GM12878 (cell line): ENCODE data around the gene ITGAL. TPM values are rescaled to one million over a fixed set of nuclear protein-coding genes. Genes with fewer than 3 reads are reported as not detected.

ENCODE experiments used
- ATAC-seq: fragments of 200-7000 bp; cut with Tn5 transposase; 3 replicates; pipeline ENCODE4 v1.9.1; 2020; ENCODE audit warnings: mild to moderate bottlenecking, moderate library complexity
- BruUV-seq: library from RNA; stranded (reverse); fragments of 400-500 nt; replicated peaks from 2 replicates; lab custom pipeline; 2021; lab: Mats Ljungman, UMichigan
- CTCF ChIA-PET: fragments of 300-600 bp; sonication (Branson Sonifier 250); formaldehyde crosslinking; extraction: SDS; loops from one replicate; lab custom pipeline; 2021; ENCODE audit warnings: inconsistent platforms; lab: Yijun Ruan, JAX
- POLR2A ChIA-PET: fragments of 350-600 bp; formaldehyde crosslinking; extraction: SDS; loops from one replicate; lab custom pipeline; 2021; ENCODE audit warnings: inconsistent platforms; lab: Charles Lee
- RAD21 ChIA-PET: fragments of 300-600 bp; sonication (Branson Sonifier 250); formaldehyde crosslinking; loops from one replicate; lab custom pipeline; 2023; ENCODE audit warnings: antibody characterized with exemption; ENCODE audit not compliant: unreplicated experiment; lab: Charles Lee
- SMC1A ChIA-PET: fragments of 300-600 bp; sonication (Branson Sonifier 250); formaldehyde crosslinking; loops from one replicate; lab custom pipeline; 2023; ENCODE audit not compliant: unreplicated experiment, uncharacterized antibody; lab: Charles Lee
- DNase-seq: peaks from one replicate; pipeline ENCODE4 v3.0.0-alpha.2; 2011; ENCODE audit warnings: low read depth, low spot score
- FAIRE-seq: peaks from 3 replicates; lab custom pipeline; 2011; peaks lifted over from hg19 to GRCh38; lab: Jason Lieb, UNC
- H2AFZ ChIP-seq: 2 replicates; pipeline ENCODE4 v1.6.0; 2011; ENCODE audit warnings: low read depth, low read length, control low read depth; ENCODE audit not compliant: control insufficient read depth
- H3K27ac ChIP-seq: 2 replicates; pipeline ENCODE4 v1.5.1; 2011; ENCODE audit warnings: control low read depth; ENCODE audit not compliant: control insufficient read depth, insufficient read depth
- H3K27me3 ChIP-seq, 2 experiments: replicated peaks in 1 of 2; 2 replicates each; pipeline versions ENCODE4 v1.6.0 to v1.6.1; 2011; ENCODE audit warnings: low read length in 1 of 2; ENCODE audit not compliant: control insufficient read depth in 2 of 2, insufficient read depth in 2 of 2
- H3K36me3 ChIP-seq, 2 experiments: 2 replicates each; pipeline ENCODE4 v1.5.1; 2011; ENCODE audit warnings: low read length in 1 of 2; ENCODE audit not compliant: control insufficient read depth in 2 of 2, insufficient read depth in 2 of 2
- H3K4me1 ChIP-seq: 2 replicates; pipeline ENCODE4 v1.6.1; 2011; ENCODE audit warnings: mild to moderate bottlenecking, low read length, moderate library complexity, mixed read lengths; ENCODE audit not compliant: control insufficient read depth, insufficient read depth
- H3K4me2 ChIP-seq: 2 replicates; pipeline ENCODE4 v1.6.0; 2011; ENCODE audit warnings: control low read depth; ENCODE audit not compliant: control insufficient read depth, insufficient read depth
- H3K4me3 ChIP-seq: fragments of 200-600 bp; sonication (generic); 2 replicates; pipeline ENCODE4 v1.5.1; 2016
- H3K79me2 ChIP-seq: 2 replicates; pipeline ENCODE4 v1.6.0; 2011; ENCODE audit warnings: low read length; ENCODE audit not compliant: control insufficient read depth, insufficient read depth
- H3K9ac ChIP-seq: 2 replicates; pipeline ENCODE4 v1.8.0; 2011; ENCODE audit warnings: low read length, control low read depth, mixed read lengths; ENCODE audit not compliant: control insufficient read depth, insufficient read depth
- H3K9me3 ChIP-seq: replicated peaks from 3 replicates; pipeline ENCODE4 v1.5.1; 2011; ENCODE audit warnings: mild to moderate bottlenecking, low read length; ENCODE audit not compliant: control insufficient read depth, insufficient read depth
- H4K20me1 ChIP-seq: 2 replicates; pipeline ENCODE4 v1.6.0; 2011; ENCODE audit not compliant: control insufficient read depth, insufficient read depth
- ASH2L ChIP-seq: fragments of 300-600, 200-600 bp; sonication (generic); IDR thresholded peaks from 2 replicates; pipeline ENCODE4 v1.6.1; 2017; ENCODE audit warnings: low read depth, mild to moderate bottlenecking, borderline replicate concordance
- FOXM1 ChIP-seq: IDR thresholded peaks from 2 replicates; pipeline ENCODE4 v1.6.1; 2012; ENCODE audit warnings: low read depth, mild to moderate bottlenecking, inconsistent platforms, low read length, moderate library complexity
- IKZF2 ChIP-seq, 2 experiments: fragments of 450-650 bp; IDR thresholded peaks; 2 replicates each; pipeline ENCODE4 v1.6.1; 2017; ENCODE audit warnings: mild to moderate bottlenecking in 2 of 2, moderate library complexity in 2 of 2
- MTA2 ChIP-seq: fragments of 450-650 bp; IDR thresholded peaks from 2 replicates; pipeline ENCODE4 v1.6.1; 2016; ENCODE audit warnings: low read depth, mild to moderate bottlenecking, moderate library complexity
- POLR2A ChIP-seq: IDR thresholded peaks from 2 replicates; pipeline ENCODE4 v1.6.1; 2011; ENCODE audit warnings: low read depth, mild to moderate bottlenecking, low read length
- POU2F2 ChIP-seq: IDR thresholded peaks from 3 replicates; pipeline ENCODE4 v1.6.1; 2011; ENCODE audit warnings: low read depth, mild to moderate bottlenecking, low read length, borderline replicate concordance
- RAD21 ChIP-seq: IDR thresholded peaks from 2 replicates; pipeline ENCODE4 v1.6.1; 2011; ENCODE audit warnings: mild to moderate bottlenecking, low read depth, low read length, moderate library complexity; ENCODE audit not compliant: insufficient read depth
- TCF12 ChIP-seq: IDR thresholded peaks from 2 replicates; pipeline ENCODE4 v1.6.1; 2011; ENCODE audit warnings: low read depth, mild to moderate bottlenecking, low read length
- ZNF622 ChIP-seq: fragments of 450-650 bp; IDR thresholded peaks from 2 replicates; pipeline ENCODE4 v1.6.1; 2017; ENCODE audit warnings: mild to moderate bottlenecking, inconsistent platforms
- WGBS: methylation state at CpG from one replicate; pipeline ENCODE4 v1.1.6; 2016; ENCODE audit warnings: low lambda C conversion rate; ENCODE audit not compliant: insufficient replicate concordance, insufficient coverage; ENCODE audit errors: missing lambda C conversion rate; 5-methylcytosine and 5-hydroxymethylcytosine counted together
- in situ Hi-C: fragments of 300-500 bp; cut with MboI; formaldehyde crosslinking; loops from 9 replicates; pipeline ENCODE4 v1.14.3; 2018; ENCODE audit warnings: mixed read lengths
- intact Hi-C: fragments of 100-400 bp; cut with micrococcal nuclease; formaldehyde crosslinking; loops from one replicate; pipeline ENCODE4 v1.14.2; 2022; ENCODE audit not compliant: unreplicated experiment
- polyA plus RNA-seq, 11 experiments: library from polyadenylated mRNA; depleted of rRNA in 4 of 11; unstranded in 6 of 11; stranded (reverse) in 5 of 11; fragments of >200 nt; fragmentation: Nextera tagmentation in 4 of 11; fragmentation: Illumina TruSeq in 1 of 11; extraction: Ambion mirVana in 4 of 11; extraction: Trizol in 1 of 11; gene quantifications; 1 replicate in 1 of 11; 2 replicates in 10 of 11; pipeline versions ENCODE4 v1.2.1 to v1.2.3, GENCODE V29; 2011 to 2016; ENCODE audit warnings: inconsistent platforms in 2 of 11, missing spikeins in 2 of 11, low read depth in 1 of 11
- total RNA-seq, 4 experiments: library from RNA; depleted of rRNA in 3 of 4; stranded (reverse); fragments of >200 nt in 3 of 4; fragmentation: Illumina TruSeq in 1 of 4; extraction: Trizol in 1 of 4; gene quantifications; 2 replicates each; pipeline versions ENCODE4 v1.2.1 to v1.2.3, GENCODE V29; 2013 to 2021
- TF ChIP-seq, protein P1 (sequence below): IDR thresholded peaks from 2 replicates; pipeline ENCODE4 v1.6.1; 2012; ENCODE audit warnings: low read depth, low read length, improper control_type of control experiment
- TF ChIP-seq, protein P2 (sequence below): IDR thresholded peaks from 2 replicates; pipeline ENCODE4 v1.6.1; 2011; ENCODE audit warnings: borderline replicate concordance, low read depth, mild to moderate bottlenecking, moderate library complexity, low read length; ENCODE audit not compliant: insufficient read depth, poor library complexity, severe bottlenecking
- TF ChIP-seq, protein P3 (sequence below): fragments of 450-650 bp; IDR thresholded peaks from 2 replicates; pipeline ENCODE4 v1.6.1; 2016; ENCODE audit warnings: mild to moderate bottlenecking

The ITGAL gene
- total and polyA plus RNA-seq, 10 of the 15 experiments (the other 5 are each of a cell fraction or from before 2014, with no cell fraction given) = 10.7 to 170 (median 96.9) TPM

DNA sequence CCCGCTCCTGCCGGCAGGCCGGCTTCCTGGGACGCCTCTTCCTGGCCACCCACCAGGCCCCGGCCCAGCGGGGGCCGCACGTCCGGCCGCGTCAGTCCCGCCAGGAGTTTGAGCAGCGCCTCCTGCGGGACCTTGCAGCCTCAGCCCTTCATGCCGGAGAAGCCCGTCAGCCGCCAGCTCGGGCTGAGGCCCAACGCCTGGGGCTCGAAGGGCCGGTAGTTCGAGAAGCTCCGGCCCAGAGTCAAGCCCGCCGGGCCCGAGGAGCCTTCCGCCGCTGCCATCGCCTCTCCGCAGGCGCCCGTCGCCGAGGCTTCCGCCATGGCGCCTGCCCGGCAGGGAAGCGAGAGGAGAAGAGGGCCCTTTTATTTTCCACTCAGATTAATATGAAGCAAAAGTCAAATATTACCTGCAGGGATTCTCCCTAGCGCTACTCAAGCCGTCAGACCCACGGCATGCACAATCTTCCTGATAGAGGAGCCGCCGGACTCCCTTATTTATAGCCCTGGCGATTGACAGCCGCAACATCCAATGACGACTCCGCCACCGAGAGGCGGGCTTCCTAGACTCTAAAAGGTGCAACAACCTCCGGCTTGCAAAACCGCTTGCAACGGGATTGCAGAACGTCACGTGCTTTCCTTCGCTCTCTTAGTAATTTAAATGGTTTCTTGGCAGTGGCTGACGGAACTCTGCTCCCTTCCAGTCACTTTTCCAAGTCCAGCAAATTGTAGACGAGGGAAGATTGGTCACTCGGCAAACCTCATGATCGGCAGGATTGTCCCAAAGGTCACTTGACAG lies 26.9 kb upstream of the ITGAL start, which contains the start of gene SEPHS2 (continued):
- peak; percentile 49; the same call in 1 of the 2 replicates for TF ChIP-seq ASH2L
- no peak for TF ChIP-seq RAD21
- TF ChIP-seq ZNF622 = no peak
- no peak for TF ChIP-seq TCF12
- TF ChIP-seq FOXM1 = 0 out of 2 replicates have a peak, but pooled peaks have one; percentile 37
- TF ChIP-seq, protein P1, sequence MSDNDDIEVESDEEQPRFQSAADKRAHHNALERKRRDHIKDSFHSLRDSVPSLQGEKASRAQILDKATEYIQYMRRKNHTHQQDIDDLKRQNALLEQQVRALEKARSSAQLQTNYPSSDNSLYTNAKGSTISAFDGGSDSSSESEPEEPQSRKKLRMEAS = peak; percentile 13; the same call in 1 of the 2 replicates
- TF ChIP-seq, protein P2, sequence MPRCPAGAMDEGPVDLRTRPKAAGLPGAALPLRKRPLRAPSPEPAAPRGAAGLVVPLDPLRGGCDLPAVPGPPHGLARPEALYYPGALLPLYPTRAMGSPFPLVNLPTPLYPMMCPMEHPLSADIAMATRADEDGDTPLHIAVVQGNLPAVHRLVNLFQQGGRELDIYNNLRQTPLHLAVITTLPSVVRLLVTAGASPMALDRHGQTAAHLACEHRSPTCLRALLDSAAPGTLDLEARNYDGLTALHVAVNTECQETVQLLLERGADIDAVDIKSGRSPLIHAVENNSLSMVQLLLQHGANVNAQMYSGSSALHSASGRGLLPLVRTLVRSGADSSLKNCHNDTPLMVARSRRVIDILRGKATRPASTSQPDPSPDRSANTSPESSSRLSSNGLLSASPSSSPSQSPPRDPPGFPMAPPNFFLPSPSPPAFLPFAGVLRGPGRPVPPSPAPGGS = no peak
- peak; percentile 61; the same call in 2 of the 3 replicates for TF ChIP-seq POU2F2

DNA sequence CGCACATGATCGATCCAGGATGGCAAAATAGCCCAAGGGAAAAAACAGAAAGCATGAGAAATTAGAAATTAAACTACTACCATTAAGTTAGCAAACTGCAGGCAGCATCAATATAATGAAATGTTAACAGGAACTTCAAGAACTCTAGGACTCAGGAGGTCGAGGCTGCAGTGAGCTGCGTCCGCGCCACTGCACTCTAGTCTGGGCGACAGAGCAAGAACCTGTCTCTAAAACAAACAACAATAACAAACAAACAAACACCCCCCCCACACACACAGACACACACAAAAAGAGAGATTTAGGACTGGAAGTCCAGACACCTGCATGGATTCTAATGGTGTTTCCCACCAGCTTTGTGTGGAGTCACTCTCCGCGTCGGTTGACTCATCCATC lies 26.3 kb upstream of the ITGAL start:
- Histone ChIP-seq H3K9ac (peak overlapping the region; percentile 96), H3K79me2 (peaks cover 18% of the 10 kb centered on the region), H4K20me1 (no peaks in the 10 kb centered on the region), H3K4me3 (peak overlapping the region; percentile 79; the same call in 1 of the 2 replicates), H3K9me3 (no peaks in the 10 kb centered on the region), H3K4me1 (peaks cover 14% of the 10 kb centered on the region), H3K27me3 (no peaks in the 10 kb centered on the region), H3K27ac (peak overlapping the region; percentile 16; the same call in 1 of the 2 replicates), H3K4me2 (peak overlapping the region; percentile 58), H2AFZ (peak overlapping the region; percentile 89), H3K36me3 (peaks cover 0 to 2% of the 10 kb centered on the region in 2 experiments; a peak in 3 of 4 replicates)
- ChIA-PET SMC1A (interaction anchor here (0.7 to 19.4 kb wide), 4 partner anchors 11 to 162 kb away, joined by 3 to 431 read pairs (median 20); partner anchors contain the start of gene ITGAL), RAD21 (interaction anchor here (0.5 to 2.7 kb wide), 6 partner anchors 12 to 89 kb away, joined by 3 to 15 read pairs (median 7); partner anchors contain the start of genes DCTPP1 and ITGAL), CTCF (interaction anchor here (1.0 to 8.2 kb wide), 5 partner anchors 11 to 152 kb away, joined by 3 to 60 read pairs (median 19); partner anchors contain the start of genes DCTPP1 and ZNF747), POLR2A (interaction anchor here (1.0 to 5.4 kb wide), 6 partner anchors 9 to 212 kb away, joined by 3 to 31 read pairs (median 4); partner anchors contain the start of genes FBRS and ZNF747)
- TF ChIP-seq, protein P3, sequence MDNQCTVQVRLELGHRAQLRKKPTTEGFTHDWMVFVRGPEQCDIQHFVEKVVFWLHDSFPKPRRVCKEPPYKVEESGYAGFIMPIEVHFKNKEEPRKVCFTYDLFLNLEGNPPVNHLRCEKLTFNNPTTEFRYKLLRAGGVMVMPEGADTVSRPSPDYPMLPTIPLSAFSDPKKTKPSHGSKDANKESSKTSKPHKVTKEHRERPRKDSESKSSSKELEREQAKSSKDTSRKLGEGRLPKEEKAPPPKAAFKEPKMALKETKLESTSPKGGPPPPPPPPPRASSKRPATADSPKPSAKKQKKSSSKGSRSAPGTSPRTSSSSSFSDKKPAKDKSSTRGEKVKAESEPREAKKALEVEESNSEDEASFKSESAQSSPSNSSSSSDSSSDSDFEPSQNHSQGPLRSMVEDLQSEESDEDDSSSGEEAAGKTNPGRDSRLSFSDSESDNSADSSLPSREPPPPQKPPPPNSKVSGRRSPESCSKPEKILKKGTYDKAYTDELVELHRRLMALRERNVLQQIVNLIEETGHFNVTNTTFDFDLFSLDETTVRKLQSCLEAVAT = peak; percentile 84
- TF ChIP-seq IKZF2 (IDR thresholded peaks at IDR 0.05) (0 out of 4 replicates have a peak, but pooled peaks of 1 of the 2 experiments have one; percentile 3), POLR2A (no peak), MTA2 (no peak), POU2F2 (no peak)
- FAIRE-seq = no peak
- WGBS = 79% methylated on average over 10 of the region's 10 CpGs
- TSS peak; percentile 75 for BruUV-seq
- in situ Hi-C loops (no loop called here), intact Hi-C loops (loop anchor here (5.0 kb wide), 1 partner anchor 91 kb away; no protein-coding TSS in a partner anchor)
- no peak for DNase-seq
- ATAC-seq = no peak
